NCI-H2227 (cell line): ENCODE data around the gene CDSN.
"Not testable (repeated sequence)": the region's sequence is repeated elsewhere in the genome, so short reads cannot be mapped to it uniquely, and the experiment has no call there.

Source experiments
- DNase-seq: peaks from one replicate; lab custom pipeline; 2025; ENCODE audit not compliant: unreplicated experiment; lab: John Stamatoyannopoulos, UW

The CDSN gene, protein sequence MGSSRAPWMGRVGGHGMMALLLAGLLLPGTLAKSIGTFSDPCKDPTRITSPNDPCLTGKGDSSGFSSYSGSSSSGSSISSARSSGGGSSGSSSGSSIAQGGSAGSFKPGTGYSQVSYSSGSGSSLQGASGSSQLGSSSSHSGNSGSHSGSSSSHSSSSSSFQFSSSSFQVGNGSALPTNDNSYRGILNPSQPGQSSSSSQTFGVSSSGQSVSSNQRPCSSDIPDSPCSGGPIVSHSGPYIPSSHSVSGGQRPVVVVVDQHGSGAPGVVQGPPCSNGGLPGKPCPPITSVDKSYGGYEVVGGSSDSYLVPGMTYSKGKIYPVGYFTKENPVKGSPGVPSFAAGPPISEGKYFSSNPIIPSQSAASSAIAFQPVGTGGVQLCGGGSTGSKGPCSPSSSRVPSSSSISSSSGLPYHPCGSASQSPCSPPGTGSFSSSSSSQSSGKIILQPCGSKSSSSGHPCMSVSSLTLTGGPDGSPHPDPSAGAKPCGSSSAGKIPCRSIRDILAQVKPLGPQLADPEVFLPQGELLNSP

DNA sequence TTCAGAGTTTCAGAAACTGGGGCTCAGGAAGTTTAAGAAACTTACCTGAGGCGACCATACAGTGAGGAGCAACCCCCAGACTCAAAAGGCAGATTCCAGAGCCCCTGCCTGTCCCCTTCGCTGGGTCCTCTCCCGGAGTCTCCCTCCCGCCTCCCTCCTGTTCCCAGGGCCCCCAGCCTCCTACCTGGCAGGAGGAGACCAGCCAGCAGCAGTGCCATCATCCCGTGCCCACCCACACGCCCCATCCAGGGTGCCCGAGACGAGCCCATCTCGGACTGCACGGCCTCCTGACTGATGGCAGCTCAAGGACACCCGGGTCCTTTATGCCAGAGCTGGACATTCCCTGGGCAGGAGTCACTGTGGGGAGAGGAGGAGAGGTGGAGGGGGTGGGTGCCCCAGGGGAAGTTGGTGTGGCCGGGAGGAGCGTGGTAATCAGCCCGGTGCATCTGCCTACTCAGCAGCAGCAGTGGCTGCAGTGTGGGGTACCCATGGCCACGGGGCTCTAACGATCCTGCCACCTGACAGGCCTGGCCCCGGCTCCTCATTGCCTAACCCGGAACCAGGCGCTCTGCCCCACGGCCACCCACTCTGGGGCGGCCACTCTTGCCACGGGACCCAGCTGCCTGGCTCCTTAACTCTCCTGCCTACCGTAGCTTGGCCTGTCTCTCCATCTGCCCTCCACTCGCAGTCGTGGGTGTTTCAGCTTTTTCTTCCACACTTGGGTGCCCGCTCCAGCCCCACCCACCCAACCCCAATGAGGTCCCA is at the start of gene CDSN:
Gene CDSN (minus strand): TSS at position 296 of the 765 bp plus-strand sequence. CDS start 27 bp downstream, at position 269.
- no peak for DNase-seq

GRCh38 chr6:31169123-31169857 is 49.0 kb upstream of the CDSN start:
- no peak for DNase-seq

GRCh38 chr6:31168606-31169005 is 48.4 kb upstream of the CDSN start:
- no peak for DNase-seq

DNA sequence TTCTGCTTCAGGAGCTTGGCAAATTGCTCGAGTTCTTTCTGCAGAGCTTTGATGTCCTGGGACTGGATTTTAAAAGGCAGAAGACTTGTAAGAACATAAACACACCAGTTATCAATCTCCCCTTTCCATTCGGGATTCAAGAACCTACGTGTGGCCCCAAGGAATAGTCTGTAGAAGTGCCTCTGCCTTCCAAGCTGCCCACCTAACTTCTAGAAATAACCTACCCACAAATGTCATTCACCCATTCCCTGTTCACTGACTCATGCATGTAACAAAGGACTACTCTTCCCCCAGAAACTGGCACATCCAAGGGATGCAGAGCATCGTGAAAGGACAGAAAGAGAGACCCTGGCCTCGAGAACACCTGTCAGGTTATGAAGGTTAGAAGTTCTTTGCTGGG is 45.7 kb upstream of the CDSN start:
- no peak for DNase-seq

GRCh38 chr6:31165064-31165832 is 45.0 kb upstream of the CDSN start:
- DNase-seq = not testable (repeated sequence)

DNA sequence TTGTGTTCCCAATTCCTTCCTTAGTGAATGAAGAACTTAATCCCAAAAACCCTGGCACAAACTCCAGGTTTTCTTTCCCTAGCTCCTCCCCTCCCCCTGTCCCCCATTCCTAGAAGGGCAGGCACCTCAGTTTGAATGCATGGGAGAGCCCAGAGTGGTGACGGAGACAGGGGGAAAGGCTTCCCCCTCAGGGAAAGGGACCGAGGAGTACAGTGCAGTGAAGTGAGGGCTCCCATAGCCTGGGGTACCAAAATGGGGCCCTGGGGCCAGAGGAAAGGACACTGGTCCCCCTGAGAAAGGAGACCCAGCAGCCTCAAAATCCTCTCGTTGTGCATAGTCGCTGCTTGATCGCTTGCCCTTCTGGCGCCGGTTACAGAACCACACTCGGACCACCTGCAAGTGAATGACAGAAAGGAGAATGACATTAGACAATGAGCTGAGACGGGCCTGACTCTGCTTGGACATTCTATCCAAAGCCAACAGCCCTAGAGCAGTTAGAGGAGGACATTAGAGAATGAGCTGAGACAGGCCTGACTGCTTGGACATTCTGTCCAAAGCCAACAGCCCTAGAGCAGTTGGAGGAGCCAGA is 44.3 kb upstream of the CDSN start:
- not testable (repeated sequence) for DNase-seq

GRCh38 chr6:31163922-31164321 is 43.7 kb upstream of the CDSN start:
- no peak for DNase-seq

DNA sequence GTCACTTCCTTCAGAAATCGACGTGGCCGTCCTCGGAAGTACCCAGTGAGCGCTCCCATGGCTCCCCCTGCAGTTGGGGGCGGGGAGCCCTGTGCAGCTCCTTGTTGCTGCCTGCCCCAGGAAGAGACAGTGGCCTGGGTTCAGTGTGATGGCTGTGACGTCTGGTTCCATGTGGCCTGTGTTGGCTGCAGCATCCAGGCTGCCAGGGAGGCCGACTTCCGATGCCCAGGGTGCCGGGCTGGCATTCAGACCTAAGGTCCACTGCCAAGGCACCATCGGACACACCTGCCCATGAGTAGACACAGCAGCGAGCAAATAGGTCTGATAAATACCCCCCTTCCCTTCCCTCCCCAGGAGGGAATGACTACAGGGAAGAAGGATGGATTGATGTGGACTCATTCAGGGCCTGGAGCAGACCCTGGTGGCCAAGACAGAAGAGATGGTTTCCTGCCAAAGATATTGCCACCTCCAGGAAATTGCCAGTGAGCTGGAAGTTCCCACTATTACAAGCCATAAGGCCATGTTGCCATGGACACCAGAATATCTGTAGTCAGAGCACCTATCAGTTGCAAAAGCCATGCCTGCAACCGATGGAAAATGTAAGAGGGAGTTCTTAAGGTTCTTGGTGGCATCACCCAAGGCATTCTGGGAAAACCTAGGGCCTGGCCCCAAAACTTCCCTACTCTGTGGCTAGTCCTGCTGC is 42.4 kb upstream of the CDSN start:
- DNase-seq = no peak

DNA sequence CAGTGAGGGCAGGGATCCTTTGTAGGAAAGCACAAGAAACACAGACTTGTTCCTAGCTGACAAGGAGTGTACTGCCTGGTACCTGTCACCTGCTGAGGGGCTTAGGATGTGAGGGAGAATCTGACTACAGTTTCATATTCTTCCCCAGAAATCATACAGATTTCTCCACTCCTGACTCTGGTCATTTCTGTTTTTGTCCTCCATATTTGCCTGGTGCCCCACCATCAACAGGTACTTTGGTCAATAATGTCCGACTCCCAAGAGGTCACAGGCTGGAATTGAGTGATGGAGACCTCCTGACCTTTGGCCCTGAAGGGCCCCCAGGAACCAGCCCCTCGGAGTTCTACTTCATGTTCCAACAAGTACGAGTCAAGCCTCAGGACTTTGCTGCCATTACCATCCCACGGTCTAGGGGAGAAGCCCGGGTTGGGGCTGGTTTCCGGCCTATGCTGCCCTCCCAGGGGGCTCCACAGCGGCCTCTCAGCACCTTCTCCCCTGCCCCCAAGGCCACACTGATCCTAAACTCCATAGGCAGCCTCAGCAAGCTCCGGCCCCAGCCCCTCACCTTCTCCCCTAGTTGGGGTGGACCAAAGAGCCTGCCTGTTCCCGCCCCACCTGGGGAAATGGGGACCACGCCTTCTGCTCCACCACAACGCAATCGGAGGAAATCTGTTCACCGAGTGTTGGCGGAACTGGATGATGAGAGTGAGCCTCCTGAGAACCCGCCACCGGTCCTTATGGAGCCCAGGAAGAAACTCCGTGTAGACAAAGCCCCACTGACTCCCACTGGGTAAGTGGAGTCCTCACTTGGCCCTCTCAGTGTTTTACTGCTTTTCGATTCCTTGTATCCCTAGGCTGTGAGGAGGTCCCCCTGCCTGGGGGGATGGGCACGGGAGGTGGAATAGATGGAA is 41.2 kb upstream of the CDSN start:
- no peak for DNase-seq

DNA sequence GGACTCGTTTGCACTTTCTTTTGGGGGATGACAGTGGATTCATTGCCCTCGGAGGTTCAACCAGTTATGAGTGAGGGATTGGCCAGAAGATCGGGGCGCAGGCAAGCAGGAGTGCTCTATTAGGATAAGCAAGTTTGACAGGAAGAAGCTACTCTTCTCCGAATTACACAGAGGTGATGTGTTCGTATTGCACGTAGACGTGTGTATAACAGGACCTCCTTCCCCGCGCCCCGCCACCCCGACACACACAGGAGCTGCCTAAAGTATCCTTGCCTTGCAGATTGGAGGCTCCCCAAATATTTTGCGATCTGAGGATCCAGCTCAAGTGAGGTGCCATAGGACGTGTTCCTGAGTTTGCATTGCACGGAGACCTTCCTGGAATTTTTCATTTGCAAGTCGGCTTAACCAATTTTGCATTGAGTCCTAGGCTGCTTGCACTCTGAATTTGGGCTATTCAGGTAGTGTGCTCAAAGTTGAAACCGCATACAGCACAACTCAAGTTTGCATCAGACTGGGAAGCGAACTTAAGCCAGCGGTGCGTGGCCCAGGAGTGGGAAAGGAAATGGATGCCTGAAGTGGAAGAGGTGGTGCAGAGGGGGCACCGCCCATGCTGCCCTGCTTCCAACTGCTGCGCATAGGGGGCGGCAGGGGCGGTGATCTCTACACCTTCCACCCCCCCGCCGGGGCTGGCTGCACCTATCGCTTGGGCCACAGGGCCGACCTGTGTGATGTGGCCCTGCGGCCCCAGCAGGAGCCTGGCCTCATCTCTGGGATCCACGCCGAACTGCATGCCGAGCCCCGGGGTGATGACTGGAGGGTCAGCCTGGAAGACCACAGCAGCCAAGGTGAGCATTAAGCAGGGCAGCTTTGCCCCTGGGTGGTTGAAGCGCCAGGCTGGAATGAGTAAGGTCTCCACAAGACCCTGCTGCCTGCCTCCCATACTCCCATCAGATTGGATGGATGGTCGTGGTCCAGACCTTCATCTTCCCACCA is 38.9 kb upstream of the CDSN start:
- DNase-seq = peak; percentile 42

- peak; percentile 99 for DNase-seq
Observed at GRCh38 chr6:31158140-31158862, 38.1 kb upstream of the CDSN start, which contains the start of gene TCF19. Gene TCF19 (plus strand): TSS chr6:31158589. CDS start chr6:31159470, 881 bp downstream.

GRCh38 chr6:31157513-31158139 is 37.4 kb upstream of the CDSN start, which contains the start of gene CCHCR1:
Gene CCHCR1 (minus strand): TSS chr6:31157802. CDS start chr6:31157600, 202 bp downstream.
- peak; percentile 33 for DNase-seq

DNA sequence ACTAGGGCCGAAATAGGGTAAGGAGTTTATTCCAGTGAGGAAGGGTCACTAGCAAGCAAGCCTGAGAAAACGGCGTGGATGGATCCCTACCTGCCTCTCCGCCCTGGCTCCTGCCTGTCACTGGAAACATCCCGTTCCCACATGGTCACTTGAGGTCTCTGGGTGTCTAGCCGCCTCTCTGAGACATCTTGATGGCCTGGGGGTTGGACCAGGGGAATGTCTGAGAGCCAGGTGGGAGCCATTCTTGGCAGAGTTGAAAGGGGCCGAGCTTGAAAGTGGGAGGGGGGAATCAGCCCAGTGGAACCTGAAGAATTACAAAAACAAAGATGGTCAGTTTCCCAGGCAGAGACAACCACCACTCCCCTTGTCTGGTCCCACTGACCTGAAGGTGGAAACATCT is 36.4 kb upstream of the CDSN start:
- DNase-seq = no peak

DNA sequence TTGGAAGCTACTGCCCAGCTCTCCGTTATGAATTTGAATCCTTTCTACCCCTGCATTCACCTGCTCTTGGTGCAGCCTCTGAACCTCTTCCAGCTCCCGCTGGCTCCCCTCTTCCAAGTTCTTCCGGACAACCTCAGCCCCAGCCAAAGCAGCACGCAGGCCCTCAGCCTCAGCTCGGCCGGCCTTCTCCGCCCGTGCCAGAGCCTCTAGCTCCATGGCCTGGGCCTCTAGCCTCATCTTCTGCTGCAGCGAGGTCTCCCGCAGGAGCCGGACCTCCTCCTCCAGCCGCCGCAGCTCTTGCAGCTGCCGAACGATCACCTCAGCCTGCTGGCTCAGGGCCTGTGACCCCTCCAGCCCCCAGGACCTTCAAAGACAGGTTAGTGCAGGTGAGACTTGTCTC is 34.2 kb upstream of the CDSN start:
- DNase-seq = no peak

DNA sequence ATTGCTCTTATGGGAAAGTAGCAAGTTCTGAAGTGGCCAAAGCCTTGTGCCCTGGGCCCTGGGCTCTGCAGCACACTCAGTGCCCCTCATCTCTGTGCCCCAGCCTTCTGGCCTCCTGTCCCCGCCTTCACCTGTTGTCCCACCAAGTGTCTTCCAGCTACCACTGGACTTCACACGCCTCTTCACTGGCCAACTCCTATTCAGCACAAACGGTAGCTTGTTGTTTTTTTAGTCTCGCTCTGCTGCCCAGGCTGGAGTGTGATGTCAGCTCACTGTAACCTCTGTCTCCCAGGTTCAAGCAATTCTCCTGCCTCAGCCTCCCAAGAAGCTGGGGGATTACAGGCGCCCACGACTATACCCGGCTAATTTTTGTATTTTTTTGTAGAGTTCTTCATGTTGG is 32.5 kb upstream of the CDSN start:
- DNase-seq = no peak
